ENCODE measurements around the gene SSR4.

The SSR4 gene

DNA sequence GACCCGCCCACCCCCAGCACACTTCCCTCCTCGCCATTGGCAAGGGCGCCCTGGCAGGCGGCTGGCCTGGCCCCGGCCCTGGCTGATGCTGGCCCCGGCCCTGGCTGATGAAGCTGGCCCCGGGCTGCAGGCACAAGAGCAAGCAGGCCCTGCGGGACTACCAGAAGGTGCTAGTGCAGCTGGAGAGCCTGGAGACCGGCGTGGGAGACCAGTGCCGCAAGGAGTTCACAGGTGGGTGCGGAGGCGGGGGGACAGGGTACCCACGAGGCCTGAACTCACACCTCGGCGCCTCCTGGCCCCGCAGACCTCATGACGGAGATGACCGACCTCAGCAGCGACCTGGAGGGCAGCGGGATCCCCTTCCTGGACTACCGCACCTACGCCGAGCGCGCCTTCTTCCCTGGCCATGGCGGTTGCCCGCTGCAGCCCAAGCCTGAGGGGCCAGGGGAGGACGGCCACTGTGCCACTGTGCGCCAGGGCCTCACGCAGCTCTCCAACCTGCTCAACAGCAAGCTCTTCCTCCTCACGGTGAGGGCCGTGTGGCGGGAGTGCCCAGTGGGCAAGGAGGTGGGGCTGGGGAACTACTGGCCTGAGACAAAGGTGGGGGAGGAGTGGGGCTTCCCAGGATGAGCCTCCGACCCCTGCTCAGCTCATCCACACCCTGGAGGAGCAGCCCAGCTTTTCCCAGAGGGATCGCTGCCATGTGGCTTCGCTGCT is 19.7 kb upstream of the SSR4 start:
- H3K36me3 Mint-ChIP-seq (ENCODE audit: low read depth): no peaks in the 10 kb centered on the region
- ATAC-seq: no peak
- no peak for DNase-seq
- no peaks in the 10 kb centered on the region for H3K9me3 Mint-ChIP-seq
- no peaks in the 10 kb centered on the region for H3K4me1 Mint-ChIP-seq
- no peak overlapping the region for H3K27ac Mint-ChIP-seq
- H3K27me3 Mint-ChIP-seq: peaks cover 1% of the 10 kb centered on the region
- H3K4me3 Mint-ChIP-seq: no peak overlapping the region

DNA sequence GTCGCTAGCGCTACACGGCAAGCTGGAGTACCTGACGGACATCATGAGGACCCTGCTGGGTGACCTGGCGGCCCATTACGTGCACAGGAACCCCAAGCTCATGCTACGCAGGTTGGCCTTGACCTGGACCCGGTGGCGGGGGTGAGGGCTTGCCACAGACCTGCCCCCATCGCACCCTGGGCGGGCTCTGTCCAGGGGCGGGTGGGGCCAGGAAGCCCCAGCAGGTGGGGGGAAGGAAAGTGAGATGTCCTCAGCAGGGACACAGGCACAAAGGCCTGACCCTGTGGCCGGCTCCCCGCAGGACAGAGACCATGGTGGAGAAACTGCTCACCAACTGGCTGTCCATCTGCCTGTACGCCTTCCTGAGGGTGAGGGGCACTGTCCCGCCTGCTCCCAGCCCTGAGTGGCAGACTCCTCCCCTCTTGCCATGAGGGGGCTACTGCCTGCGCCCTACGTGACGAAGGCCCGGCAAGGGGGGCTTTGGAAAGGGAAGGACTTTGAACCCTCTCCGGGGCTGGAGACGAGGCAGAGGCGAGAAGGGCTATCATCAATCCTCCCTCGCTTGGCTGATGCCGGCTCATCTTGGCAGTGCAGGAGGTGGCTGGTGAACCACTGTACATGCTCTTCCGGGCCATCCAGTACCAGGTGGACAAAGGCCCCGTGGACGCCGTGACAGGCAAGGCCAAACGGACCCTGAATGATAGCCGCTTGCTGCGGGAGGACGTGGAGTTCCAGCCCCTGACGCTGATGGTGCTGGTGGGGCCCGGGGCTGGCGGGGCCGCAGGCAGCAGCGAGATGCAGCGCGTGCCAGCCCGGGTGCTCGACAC is 19.0 kb upstream of the SSR4 start:
- peaks cover 4% of the 10 kb centered on the region for H3K27me3 Mint-ChIP-seq
- H3K4me1 Mint-ChIP-seq: no peaks in the 10 kb centered on the region
- H3K36me3 Mint-ChIP-seq (ENCODE audit: low read depth): no peaks in the 10 kb centered on the region
- no peak overlapping the region for H3K27ac Mint-ChIP-seq
- H3K9me3 Mint-ChIP-seq: no peaks in the 10 kb centered on the region
- H3K4me3 Mint-ChIP-seq: no peak overlapping the region
- ATAC-seq: no peak
- no peak for DNase-seq

DNA sequence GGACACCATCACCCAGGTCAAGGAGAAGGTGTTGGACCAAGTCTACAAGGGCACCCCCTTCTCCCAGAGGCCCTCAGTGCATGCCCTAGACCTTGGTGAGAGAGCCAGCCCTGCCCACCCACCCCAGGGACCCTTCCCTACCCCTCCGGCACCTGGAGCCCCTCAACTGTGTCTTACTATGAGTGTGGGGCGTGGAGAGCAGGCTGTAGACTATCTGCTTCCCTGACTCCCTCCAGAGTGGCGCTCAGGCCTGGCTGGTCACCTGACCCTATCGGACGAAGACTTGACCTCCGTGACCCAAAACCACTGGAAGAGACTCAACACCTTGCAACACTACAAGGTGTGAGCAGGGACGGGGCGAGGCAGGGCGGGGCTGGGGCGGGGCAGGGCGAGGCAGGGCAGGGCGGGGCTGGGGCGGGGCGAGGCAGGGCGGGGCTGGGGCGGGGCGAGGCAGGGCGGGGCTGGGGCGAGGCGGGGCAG is 18.3 kb upstream of the SSR4 start:
- Mint-ChIP-seq H3K27me3 (peaks cover 4% of the 10 kb centered on the region), H3K9me3 (no peaks in the 10 kb centered on the region), H3K36me3 (ENCODE audit: low read depth) (no peaks in the 10 kb centered on the region), H3K4me1 (no peaks in the 10 kb centered on the region), H3K4me3 (no peak overlapping the region), H3K27ac (no peak overlapping the region)
- DNase-seq (no peak), ATAC-seq (no peak)

DNA sequence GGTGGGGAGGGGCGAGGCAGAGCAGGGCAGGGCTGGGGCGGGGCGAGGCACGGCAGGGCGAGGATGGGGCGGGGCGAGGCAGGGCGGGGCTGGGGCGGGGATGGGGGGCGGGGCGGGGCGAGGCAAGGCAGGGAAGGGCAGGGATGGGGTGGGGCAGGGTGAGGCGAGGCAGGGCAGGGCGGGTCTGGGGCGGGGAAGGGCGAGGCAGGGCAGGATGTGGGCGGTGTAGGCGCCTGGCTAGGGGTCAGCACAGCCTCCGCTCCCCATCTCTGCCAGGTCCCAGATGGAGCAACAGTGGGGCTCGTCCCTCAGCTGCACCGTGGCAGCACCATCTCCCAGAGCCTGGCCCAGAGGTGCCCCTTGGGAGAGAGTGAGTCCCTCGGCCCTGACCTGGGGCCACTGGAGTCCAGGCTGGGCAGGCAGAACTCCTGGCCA is 17.8 kb upstream of the SSR4 start:
- Mint-ChIP-seq H3K9me3 (no peaks in the 10 kb centered on the region), H3K4me3 (no peak overlapping the region), H3K27me3 (peaks cover 4% of the 10 kb centered on the region), H3K27ac (no peak overlapping the region), H3K4me1 (no peaks in the 10 kb centered on the region), H3K36me3 (ENCODE audit: low read depth) (no peaks in the 10 kb centered on the region)
- no peak for DNase-seq
- ATAC-seq: no peak

DNA sequence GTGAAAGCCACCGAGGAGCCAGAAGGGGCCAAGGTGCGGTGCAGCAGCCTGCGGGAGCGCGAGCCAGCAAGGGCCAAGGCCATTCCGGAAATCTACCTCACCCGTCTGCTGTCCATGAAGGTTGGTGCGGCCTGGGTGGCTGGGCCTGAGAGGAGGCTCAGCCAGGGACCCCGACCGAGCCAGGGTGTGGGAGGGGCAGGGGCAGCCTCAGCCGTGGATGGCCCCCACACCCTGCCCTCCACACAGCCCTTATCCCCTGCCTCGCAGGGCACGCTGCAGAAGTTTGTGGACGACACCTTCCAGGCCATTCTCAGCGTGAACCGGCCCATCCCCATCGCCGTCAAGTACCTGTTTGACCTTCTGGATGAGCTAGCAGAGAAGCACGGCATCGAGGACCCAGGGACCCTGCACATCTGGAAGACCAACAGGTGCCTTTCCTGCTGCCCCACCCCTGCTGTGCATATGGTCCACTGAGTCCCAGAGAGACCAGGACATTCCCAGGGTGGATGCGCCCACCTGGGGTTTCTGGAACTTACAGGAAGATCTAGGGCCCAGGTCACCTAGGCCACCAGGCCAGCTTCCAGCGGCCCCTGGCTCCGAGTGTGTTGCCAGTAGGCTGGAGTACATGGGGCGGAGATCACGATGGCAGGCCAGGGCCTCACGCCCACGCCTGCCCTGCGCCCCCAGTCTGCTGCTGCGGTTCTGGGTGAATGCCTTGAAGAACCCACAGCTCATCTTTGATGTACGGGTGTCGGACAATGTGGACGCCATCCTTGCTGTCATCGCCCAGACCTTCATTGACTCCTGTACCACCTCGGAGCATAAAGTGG is 17.0 kb upstream of the SSR4 start:
- no peak for ATAC-seq
- no peaks in the 10 kb centered on the region for H3K4me1 Mint-ChIP-seq
- no peaks in the 10 kb centered on the region for H3K36me3 Mint-ChIP-seq (ENCODE audit: low read depth)
- no peak overlapping the region for H3K4me3 Mint-ChIP-seq
- peaks cover 4% of the 10 kb centered on the region for H3K27me3 Mint-ChIP-seq
- no peaks in the 10 kb centered on the region for H3K9me3 Mint-ChIP-seq
- no peak overlapping the region for H3K27ac Mint-ChIP-seq
- no peak for DNase-seq

DNA sequence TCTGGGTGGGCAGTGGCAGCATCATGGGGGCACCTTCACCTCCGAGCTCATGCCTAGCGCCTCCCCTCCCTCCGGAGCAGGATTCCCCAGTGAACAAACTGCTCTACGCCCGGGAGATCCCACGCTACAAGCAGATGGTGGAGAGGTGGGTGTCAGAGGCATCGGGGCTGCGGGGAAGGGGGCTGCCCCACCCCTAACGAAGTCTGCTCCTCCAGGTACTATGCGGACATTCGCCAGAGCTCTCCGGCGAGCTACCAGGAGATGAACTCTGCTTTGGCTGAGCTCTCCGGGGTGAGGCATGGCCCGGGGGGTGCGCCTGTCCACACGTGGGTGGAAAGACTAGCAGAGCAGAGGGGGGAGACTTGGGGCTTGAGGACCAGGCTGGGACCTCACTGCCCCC is 16.3 kb upstream of the SSR4 start:
- no peak overlapping the region for H3K27ac Mint-ChIP-seq
- H3K9me3 Mint-ChIP-seq: no peaks in the 10 kb centered on the region
- DNase-seq: no peak
- ATAC-seq: no peak
- no peaks in the 10 kb centered on the region for H3K36me3 Mint-ChIP-seq (ENCODE audit: low read depth)
- H3K27me3 Mint-ChIP-seq: peaks cover 4% of the 10 kb centered on the region
- no peak overlapping the region for H3K4me3 Mint-ChIP-seq
- H3K4me1 Mint-ChIP-seq: no peaks in the 10 kb centered on the region

DNA sequence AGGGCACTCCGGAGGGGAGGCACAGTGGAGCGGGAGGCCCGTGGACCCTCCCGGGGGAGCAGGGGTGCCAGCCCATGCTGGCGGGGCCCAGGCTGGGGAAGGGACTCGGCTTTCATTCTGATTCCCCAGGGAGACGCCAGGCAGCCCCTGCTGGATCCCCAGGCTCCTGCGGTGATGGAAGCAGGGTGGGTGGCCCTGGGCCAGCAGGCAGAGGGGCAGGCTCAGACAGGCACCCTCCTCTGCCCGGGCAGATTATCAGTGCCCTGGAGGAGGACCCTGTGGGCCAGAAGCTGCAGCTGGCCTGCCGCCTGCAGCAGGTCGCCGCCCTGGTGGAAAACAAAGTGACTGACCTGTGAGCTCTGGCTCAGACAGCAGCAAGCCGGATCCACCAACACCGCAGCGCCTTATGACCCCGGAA is 15.8 kb upstream of the SSR4 start:
- Mint-ChIP-seq H3K4me3 (no peak overlapping the region), H3K4me1 (no peaks in the 10 kb centered on the region), H3K27ac (no peak overlapping the region), H3K9me3 (no peaks in the 10 kb centered on the region), H3K27me3 (peaks cover 4% of the 10 kb centered on the region), H3K36me3 (ENCODE audit: low read depth) (no peaks in the 10 kb centered on the region)
- no peak for ATAC-seq
- no peak for DNase-seq

DNA sequence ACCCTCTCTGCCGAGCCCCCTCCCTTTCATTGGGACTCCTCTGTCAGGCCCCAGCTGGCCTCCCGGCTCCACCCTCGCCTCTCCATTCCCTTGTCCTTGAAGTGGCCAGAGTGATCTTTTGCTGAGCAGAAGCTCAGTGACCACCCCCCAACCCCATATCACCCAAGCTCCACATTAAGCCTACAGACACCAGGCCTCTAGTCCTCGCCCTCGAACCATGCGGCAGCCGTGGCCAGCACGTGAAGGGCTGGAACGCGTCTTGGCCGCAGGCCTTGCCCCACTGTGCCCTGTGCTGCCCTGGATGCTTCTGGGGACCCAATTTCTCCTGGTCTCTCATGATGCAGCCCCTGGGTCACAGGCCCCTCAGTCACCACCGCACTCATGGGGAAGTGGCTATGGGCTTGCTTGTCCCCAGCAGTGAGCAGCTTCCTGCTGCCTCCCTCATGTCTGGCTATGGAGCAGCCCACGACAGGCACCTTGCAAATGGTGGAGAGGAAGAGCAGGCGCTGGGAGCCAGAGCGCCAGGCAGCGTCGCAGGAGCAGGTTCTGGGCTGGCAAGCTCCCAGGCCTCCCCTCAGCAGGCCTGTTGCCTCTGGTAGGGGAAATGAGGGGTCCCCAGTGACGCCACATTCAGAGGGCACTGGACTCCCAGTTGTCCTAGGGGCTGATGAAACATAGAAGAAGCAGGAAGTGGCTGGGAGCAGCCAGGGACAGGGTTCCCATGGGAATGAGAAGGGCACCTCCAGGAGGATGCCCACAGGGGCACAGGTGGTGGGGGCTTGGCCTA is 14.4 kb upstream of the SSR4 start:
- Mint-ChIP-seq H3K4me3 (no peak overlapping the region), H3K27me3 (peaks cover 4% of the 10 kb centered on the region), H3K27ac (no peak overlapping the region), H3K4me1 (no peaks in the 10 kb centered on the region), H3K9me3 (no peaks in the 10 kb centered on the region), H3K36me3 (ENCODE audit: low read depth) (no peaks in the 10 kb centered on the region)
- no peak for ATAC-seq
- DNase-seq: no peak

DNA sequence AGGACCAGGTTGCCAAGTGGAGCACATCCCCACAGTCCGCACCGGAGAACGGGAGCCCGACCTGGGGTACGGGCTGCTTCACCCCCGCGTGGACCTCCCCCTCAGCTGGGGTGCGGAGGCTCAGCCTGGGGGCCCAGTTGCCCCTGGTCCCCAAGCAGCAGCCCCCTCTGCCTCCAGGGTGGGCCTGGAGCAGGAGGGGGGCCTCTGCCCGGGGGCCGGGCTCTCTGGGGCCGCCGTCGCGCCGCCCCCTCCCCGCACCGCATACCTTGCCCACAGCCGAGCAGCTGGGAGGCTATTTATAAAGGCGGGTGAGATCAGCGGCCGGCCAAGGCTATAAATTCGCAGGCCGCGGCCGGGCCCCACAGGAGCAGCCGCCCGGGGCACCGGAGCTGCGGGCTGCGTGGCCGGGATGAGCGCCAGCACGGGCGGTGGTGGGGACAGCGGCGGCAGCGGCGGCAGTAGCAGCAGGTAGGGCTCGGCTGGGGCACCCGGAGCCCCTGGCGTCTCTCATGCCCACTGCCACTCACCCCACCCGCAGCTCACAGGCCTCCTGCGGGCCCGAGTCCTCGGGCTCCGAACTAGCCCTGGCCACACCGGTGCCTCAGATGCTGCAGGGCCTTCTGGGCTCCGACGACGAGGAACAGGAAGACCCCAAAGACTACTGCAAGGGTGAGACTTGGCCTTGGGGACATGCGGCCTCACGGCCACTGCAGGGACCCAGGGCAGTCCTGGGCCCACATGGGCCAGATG is 13.6 kb upstream of the SSR4 start, which contains the start of gene SRPK3:
Gene SRPK3, plus strand, starts transcription at position 364 of the 750 bp plus-strand sequence. Its CDS starts 46 bp downstream, at position 410.
- Mint-ChIP-seq H3K27ac (no peak within 1 kb of the TSS), H3K9me3 (no peaks in the 10 kb centered on the region), H3K4me1 (no peaks in the 10 kb centered on the region), H3K36me3 (ENCODE audit: low read depth) (no peaks in the 10 kb centered on the region), H3K27me3 (peaks cover 4% of the 10 kb centered on the region), H3K4me3 (no peak within 1 kb of the TSS)
- DNase-seq (no peak), ATAC-seq (no peak)

DNA sequence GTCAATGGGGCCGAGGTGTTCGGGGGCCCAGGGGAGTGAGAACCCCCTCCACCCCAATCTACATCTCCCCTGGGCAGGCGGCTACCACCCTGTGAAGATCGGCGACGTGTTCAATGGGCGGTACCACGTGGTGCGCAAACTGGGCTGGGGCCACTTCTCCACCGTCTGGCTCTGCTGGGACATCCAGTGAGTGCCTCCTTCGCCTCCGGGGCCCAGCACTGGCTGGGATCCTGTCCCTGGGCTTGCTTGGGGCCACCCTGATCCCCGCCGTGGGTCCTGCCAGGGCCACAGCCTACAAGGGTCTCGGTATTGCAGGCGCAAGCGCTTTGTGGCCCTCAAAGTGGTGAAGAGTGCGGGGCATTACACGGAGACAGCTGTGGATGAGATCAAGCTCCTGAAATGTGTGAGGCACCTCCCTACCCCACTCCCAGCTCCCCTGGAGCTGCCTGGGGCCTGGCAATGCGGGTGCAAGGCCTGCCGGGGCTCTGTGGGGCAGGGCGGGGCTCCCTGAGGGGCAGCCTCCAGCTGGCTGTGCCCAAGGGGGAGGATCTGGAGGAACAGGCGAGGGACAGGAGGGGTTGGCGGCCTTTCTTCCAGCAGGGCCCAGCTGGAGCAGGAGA is 12.9 kb upstream of the SSR4 start:
- Mint-ChIP-seq H3K27ac (no peak overlapping the region), H3K4me1 (no peaks in the 10 kb centered on the region), H3K27me3 (peaks cover 4% of the 10 kb centered on the region), H3K9me3 (no peaks in the 10 kb centered on the region), H3K4me3 (no peak overlapping the region), H3K36me3 (ENCODE audit: low read depth) (no peaks in the 10 kb centered on the region)
- no peak for DNase-seq
- no peak for ATAC-seq

DNA sequence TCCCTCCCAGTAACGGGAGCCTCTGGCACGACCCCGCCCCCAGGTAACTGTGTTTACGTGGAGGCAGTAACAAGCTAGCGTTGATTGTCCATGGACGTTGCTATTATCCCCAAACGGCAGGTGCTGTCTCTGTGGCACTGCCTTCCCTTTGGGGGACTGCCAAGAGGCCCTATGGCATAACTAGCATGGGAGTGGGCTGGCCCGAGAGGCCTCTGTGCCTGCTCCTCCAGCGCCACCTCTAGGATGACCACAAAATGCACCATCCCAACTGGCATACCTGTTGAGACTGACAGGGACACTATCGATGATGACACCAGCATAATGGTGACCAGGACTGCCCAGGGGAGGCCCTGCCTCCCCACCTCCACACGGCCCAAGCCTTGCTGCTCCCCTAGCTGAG is 12.2 kb upstream of the SSR4 start:
- Mint-ChIP-seq H3K4me1 (no peaks in the 10 kb centered on the region), H3K27me3 (peaks cover 4% of the 10 kb centered on the region), H3K36me3 (ENCODE audit: low read depth) (no peaks in the 10 kb centered on the region), H3K27ac (no peak overlapping the region), H3K9me3 (no peaks in the 10 kb centered on the region), H3K4me3 (no peak overlapping the region)
- ATAC-seq (no peak), DNase-seq (no peak)

DNA sequence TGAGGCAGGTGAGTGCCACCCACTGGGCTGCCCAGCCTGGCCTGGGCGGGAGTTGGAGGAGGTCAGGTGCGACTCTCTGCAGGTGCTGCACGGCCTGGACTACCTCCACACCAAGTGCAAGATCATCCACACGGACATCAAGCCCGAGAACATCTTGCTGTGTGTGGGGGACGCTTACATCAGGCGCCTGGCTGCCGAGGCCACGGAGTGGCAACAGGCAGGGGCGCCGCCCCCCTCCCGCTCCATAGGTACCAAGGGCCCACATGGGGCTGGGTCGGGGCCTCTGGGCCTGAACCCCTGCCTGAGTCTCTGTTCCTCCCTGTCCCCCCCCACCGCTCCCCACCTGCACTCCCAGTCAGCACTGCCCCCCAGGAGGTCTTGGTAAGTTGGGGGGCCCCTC is 11.6 kb upstream of the SSR4 start:
- ATAC-seq (no peak), DNase-seq (no peak)
- no peaks in the 10 kb centered on the region for H3K36me3 Mint-ChIP-seq (ENCODE audit: low read depth)
- H3K4me1 Mint-ChIP-seq: no peaks in the 10 kb centered on the region
- peaks cover 4% of the 10 kb centered on the region for H3K27me3 Mint-ChIP-seq
- no peaks in the 10 kb centered on the region for H3K9me3 Mint-ChIP-seq
- H3K4me3 Mint-ChIP-seq: no peak overlapping the region
- H3K27ac Mint-ChIP-seq: no peak overlapping the region

DNA sequence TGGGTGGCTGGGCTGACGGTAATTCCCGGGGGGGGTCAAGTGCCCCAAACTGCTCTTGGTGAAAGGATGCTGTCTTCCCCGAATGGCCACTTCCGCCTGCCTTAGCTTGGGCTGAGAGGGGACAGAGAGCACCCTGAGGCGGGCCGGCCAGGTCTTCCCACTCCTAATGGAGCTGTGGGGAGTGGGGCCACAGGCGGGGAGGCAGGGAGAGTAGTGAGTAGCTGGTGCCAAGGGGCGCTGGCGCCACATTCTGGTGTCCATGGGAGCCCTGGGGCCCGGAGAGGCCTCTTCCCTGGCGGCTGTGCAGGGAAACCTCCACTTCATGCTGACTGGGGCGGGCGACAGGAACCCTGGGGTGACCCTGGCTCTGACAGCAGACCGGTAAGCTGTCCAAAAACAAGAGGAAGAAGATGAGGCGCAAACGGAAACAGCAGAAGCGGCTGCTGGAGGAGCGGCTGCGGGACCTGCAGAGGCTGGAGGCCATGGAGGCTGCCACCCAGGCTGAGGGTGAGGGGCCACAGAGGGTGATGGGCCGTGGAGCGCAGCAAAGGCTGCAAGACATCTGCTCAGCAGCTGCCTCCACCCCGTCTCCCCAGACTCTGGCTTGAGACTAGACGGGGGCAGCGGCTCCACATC is 11.0 kb upstream of the SSR4 start:
- H3K27me3 Mint-ChIP-seq: peaks cover 4% of the 10 kb centered on the region
- no peaks in the 10 kb centered on the region for H3K36me3 Mint-ChIP-seq (ENCODE audit: low read depth)
- H3K27ac Mint-ChIP-seq: no peak overlapping the region
- H3K4me3 Mint-ChIP-seq: no peak overlapping the region
- no peaks in the 10 kb centered on the region for H3K9me3 Mint-ChIP-seq
- no peaks in the 10 kb centered on the region for H3K4me1 Mint-ChIP-seq
- DNase-seq (no peak), ATAC-seq (no peak)
